Measurements from ENCODE around the gene TRPC6. TPM values are rescaled to one million over a fixed set of nuclear protein-coding genes. Genes with fewer than 3 reads are reported as not detected.

TRPC6 gene
- total RNA-seq, 1 donor from 2014 or later, result not detected

GRCh38 chr11:101566626-101567025, 17.2 kb downstream of the TRPC6 start:
- intact Hi-C loops (cut with micrococcal nuclease), result no loop called here
- ChIA-PET CTCF (no interaction called here), POLR2A (no interaction called here)
- H3K27ac Mint-ChIP-seq, result no peak overlapping the region
- H3K4me1 Mint-ChIP-seq, result no peaks in the 10 kb centered on the region
- TF ChIP-seq, protein P1, sequence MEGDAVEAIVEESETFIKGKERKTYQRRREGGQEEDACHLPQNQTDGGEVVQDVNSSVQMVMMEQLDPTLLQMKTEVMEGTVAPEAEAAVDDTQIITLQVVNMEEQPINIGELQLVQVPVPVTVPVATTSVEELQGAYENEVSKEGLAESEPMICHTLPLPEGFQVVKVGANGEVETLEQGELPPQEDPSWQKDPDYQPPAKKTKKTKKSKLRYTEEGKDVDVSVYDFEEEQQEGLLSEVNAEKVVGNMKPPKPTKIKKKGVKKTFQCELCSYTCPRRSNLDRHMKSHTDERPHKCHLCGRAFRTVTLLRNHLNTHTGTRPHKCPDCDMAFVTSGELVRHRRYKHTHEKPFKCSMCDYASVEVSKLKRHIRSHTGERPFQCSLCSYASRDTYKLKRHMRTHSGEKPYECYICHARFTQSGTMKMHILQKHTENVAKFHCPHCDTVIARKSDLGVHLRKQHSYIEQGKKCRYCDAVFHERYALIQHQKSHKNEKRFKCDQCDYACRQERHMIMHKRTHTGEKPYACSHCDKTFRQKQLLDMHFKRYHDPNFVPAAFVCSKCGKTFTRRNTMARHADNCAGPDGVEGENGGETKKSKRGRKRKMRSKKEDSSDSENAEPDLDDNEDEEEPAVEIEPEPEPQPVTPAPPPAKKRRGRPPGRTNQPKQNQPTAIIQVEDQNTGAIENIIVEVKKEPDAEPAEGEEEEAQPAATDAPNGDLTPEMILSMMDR (IDR thresholded peaks at IDR 0.05), result no peak
- H3K4me3 Mint-ChIP-seq, result no peak overlapping the region
- ATAC-seq (ENCODE audit: low read depth) (no peak), DNase-seq (no peak)
- no peaks in the 10 kb centered on the region for H3K36me3 Mint-ChIP-seq (ENCODE audit: low read depth)
- H3K9me3 Mint-ChIP-seq, result peaks cover 3% of the 10 kb centered on the region
- peaks cover 2% of the 10 kb centered on the region for H3K27me3 Mint-ChIP-seq

DNA sequence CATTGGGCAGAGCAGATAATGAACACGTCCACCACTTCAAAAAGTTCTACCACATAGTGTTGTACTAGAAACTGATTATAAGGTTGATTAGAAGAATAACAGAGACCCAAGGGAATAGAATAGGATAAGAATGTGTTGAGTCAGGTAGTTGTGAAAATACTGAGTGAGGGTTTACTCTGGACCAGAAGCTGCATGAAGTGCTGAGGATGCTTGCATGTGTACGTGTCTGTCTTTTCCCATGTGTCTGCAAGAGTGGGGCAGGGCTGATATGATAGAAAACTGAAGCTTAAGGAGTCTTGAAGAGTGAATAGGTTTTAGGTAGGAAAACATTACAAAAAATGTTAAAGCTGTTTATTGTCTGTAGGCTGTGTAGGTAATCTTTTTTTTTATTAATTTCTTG, 20.6 kb downstream of the TRPC6 start:
- intact Hi-C loops (cut with micrococcal nuclease), result no loop called here
- no peak overlapping the region for H3K27ac Mint-ChIP-seq
- H3K36me3 Mint-ChIP-seq (ENCODE audit: low read depth), result no peaks in the 10 kb centered on the region
- TF ChIP-seq, protein P1 (IDR thresholded peaks at IDR 0.05), result no peak
- peaks cover 2% of the 10 kb centered on the region for H3K27me3 Mint-ChIP-seq
- DNase-seq, result no peak
- ChIA-PET CTCF (no interaction called here), POLR2A (no interaction called here)
- H3K9me3 Mint-ChIP-seq, result no peaks in the 10 kb centered on the region
- no peak overlapping the region for H3K4me3 Mint-ChIP-seq
- no peak for ATAC-seq (ENCODE audit: low read depth)
- no peaks in the 10 kb centered on the region for H3K4me1 Mint-ChIP-seq

GRCh38 chr11:101555366-101555765, 28.4 kb downstream of the TRPC6 start:
- intact Hi-C loops (cut with micrococcal nuclease), result no loop called here
- ChIA-PET CTCF (no interaction called here), POLR2A (no interaction called here)
- Mint-ChIP-seq H3K4me3 (no peak overlapping the region), H3K4me1 (peaks cover 22% of the 10 kb centered on the region), H3K36me3 (ENCODE audit: low read depth) (no peaks in the 10 kb centered on the region), H3K27me3 (no peaks in the 10 kb centered on the region), H3K27ac (no peak overlapping the region), H3K9me3 (peaks cover 6% of the 10 kb centered on the region)
- ATAC-seq (ENCODE audit: low read depth), result no peak
- TF ChIP-seq, protein P1 (IDR thresholded peaks at IDR 0.05), result no peak
- no peak for DNase-seq

DNA sequence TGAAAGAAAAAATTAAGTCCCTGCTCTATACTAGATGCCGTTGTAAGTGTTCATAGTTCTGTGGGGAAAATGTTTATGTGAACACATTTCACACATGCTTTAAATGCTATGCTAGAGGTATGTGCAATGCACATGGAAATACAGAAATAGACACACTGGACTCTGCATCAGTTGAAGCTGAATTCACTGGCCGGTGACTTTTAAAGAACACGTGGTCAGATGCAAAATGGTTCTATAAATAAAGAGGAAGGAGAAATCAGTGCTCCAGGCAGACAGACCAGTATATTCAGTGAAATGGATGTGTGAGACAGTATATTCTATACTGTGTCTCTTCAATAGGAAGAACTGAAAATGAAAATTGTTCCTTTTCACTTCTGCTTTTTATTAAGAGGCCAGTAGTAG, 29.9 kb downstream of the TRPC6 start:
- DNase-seq (no peak), ATAC-seq (ENCODE audit: low read depth) (peak; percentile 67)
- Mint-ChIP-seq H3K27ac (no peak overlapping the region), H3K27me3 (no peaks in the 10 kb centered on the region), H3K9me3 (peaks cover 6% of the 10 kb centered on the region), H3K4me3 (no peak overlapping the region), H3K36me3 (ENCODE audit: low read depth) (no peaks in the 10 kb centered on the region), H3K4me1 (peaks cover 22% of the 10 kb centered on the region)
- ChIA-PET POLR2A (no interaction called here), CTCF (no interaction called here)
- intact Hi-C loops (cut with micrococcal nuclease), result no loop called here
- TF ChIP-seq, protein P1 (IDR thresholded peaks at IDR 0.05), result no peak

DNA sequence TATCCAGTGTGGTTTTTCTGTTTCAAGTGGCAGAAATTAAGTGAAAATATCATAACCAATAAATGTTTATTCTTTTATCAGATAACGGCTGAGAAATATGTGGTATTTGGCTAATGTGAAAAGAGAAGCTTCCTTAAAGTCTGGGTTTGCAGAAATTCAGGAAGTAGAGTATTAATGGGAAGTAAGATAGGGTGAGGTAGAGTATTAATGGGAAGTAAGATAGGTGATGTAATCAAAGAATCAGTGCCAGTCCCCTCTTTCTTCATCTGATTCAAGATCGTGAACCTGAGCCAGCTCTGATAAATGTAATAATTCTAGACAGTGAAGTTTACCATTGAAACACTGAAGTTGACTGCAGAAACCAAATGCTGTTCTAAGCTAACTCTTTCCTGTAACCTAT, 30.9 kb downstream of the TRPC6 start:
- TF ChIP-seq, protein P1 (IDR thresholded peaks at IDR 0.05), result no peak
- no peaks in the 10 kb centered on the region for H3K27me3 Mint-ChIP-seq
- H3K27ac Mint-ChIP-seq, result no peak overlapping the region
- CTCF ChIA-PET, result no interaction called here
- H3K4me1 Mint-ChIP-seq, result peaks cover 22% of the 10 kb centered on the region
- no peak overlapping the region for H3K4me3 Mint-ChIP-seq
- POLR2A ChIA-PET, result no interaction called here
- no peak for ATAC-seq (ENCODE audit: low read depth)
- no peaks in the 10 kb centered on the region for H3K36me3 Mint-ChIP-seq (ENCODE audit: low read depth)
- H3K9me3 Mint-ChIP-seq, result peaks cover 6% of the 10 kb centered on the region
- DNase-seq, result no peak
- intact Hi-C loops (cut with micrococcal nuclease), result no loop called here

All from activated B cell treated with CpG ODN at 0.5 μM for 24 hours (primary cell).